HG03457 (cell line): Measurements from ENCODE around the gene CACNA1C.

Source experiments
- ATAC-seq: cut with Tn5 transposase; IDR thresholded peaks from one replicate; pipeline ENCODE4 v1.9.1; 2021; ENCODE audit warnings: moderate number of reproducible peaks; ENCODE audit not compliant: unreplicated experiment

CACNA1C gene

DNA sequence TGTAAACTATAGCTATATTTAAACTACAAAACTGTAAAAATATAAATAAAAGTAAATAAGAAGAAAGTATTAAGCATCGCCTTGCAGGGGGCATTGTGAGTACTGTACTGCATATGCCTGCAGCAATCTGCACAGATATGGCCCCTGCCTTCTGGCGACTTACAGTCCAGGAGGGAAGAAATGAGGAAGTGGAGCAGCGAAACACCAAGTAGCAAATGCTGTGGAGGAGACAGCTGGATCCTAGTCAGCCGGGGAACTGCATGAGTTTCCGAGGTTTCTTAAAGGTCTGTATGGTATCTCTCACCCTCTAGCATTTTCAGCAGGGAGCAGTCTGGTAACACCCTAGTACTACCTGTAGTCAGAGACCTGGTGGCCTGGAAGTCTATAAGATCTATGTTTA, 256.9 kb downstream of the CACNA1C start:
- no peak for ATAC-seq

DNA sequence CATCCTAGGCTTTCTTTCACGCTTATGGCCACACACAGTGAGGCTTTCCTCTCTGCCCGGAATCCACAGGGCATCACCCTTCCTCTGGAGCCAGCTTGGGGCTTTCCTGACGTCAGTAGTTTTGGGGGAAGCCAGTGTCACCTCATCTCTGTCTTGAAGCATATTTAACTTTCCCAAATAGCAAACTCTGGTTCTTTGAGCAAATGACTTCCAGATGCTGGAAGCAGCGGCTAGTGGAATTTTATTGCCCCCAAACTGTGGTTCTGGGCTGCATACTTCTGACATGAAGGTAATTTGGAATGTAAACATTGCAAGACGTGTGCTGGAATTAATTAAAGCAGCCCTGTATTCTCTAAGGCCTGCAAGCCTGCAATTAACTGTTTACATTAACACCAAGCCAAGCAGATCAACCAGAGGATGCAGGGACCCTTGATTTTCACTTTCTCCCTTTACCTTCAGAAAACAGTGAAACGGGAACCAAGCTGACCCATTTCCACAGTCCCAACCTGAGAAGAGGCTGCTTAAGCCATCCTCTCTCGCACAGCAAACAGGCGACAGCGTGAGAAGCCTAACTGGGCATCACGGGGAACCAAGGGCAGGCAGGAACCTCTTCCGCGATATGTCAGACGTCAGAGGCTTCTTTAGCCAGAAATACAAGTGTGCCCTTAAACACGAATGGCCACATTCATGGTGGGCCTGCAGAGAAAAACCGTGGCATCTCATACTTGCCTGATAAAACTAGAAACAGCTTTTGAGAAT, 258.4 kb downstream of the CACNA1C start:
- ATAC-seq, result no peak

DNA sequence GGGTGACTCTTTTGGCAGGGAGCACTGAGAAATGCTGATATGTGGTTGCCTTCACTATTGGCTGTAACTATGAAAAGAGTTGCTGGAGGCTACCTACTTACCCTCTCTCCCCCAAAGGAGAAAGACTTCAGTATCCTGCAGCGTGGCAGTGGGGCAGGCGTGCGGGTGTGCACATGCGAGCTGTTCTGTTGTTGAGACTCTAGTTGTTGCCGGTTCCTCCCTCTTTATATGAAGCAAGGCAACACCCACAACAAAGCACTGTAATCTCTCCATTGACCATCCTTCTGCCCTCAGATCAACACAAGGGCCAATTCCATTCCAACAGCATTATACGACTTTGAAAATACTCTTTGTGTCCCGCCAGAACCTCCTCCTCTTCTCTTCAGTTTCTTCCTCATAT, 259.4 kb downstream of the CACNA1C start:
- ATAC-seq, result no peak

GRCh38 chr12:2312770-2313169, 260.0 kb downstream of the CACNA1C start:
- ATAC-seq, result no peak

DNA sequence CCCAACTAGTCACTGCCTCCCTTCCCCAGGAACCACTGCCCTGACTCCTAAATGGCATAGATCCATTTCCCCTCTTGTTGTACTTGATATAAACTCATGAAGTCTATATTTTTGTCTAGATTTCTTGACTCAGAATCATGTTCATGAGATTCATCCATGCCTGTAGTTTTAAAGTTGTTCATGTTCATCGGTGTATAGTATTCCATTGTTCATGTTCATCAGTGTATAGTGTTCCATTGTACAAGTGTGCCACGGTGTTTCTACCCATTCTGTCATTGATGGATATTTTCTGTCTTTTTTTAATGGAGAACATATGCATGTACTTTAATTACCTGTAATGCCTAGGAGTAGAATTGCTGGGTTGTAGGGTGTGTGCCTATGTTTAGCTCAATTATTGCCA, 261.7 kb downstream of the CACNA1C start:
- ATAC-seq, result no peak

- ATAC-seq, result no peak
Observed at GRCh38 chr12:2317772-2318171, 265.0 kb downstream of the CACNA1C start.

- ATAC-seq, result no peak
Observed at GRCh38 chr12:2318286-2318685, 265.5 kb downstream of the CACNA1C start.

DNA sequence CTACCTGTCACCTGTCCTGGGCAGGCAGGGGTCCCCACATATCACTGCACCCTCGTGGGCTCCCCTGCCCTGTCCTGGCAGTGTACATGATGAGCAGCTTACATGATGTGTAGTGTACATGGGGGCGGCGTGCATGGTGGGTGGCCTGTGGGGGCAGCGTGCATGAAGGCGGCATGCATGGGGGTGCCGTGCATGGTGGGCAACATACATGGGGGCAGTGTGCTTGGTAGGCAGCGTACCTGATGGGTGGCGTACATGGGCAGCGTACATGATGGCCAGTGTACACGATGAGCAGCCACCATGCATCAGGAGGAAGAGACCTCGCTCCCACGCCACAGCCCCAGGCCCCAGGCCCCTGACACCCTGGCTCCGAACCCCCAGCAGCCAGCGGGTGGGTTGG, 266.3 kb downstream of the CACNA1C start:
- ATAC-seq, result no peak

DNA sequence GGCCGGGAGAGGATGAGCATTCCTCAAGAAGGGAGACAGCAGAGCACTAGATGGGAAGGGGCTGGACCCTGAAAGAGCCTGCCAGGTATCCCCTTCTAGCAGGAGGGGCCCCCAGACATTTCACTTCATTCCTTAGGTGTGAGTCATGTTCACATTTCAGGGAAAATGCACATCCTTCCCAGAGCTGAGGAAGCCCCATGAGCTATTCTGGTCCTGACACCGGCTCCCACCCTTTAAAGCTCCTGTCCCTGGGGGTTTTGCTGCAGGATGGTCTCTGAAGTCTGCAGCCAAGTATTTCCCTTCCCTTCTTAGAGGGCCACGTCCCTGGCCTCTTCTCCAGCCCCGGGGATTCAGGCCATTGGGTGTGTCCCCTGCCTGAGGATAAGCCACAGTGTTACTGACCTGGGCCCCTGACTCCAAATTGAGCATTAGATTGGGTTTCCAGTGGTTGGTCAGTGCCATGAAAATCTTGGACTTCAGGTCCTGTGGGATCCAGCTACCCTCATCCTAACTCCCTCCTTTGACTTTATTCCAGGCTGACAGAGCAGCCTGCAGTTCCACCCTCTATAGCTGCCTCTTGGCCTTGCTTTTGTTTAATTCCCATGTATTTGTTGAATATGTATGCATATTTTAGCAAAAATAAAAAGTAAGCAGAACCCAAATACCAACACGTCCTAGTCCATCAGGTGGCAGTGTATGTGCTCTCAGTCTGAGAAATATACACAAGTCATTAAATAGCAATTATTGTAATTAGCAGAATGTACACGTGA, 267.1 kb downstream of the CACNA1C start:
- no peak for ATAC-seq

GRCh38 chr12:2320841-2321240, 268.1 kb downstream of the CACNA1C start:
- ATAC-seq, result no peak

GRCh38 chr12:2322554-2323120, 269.9 kb downstream of the CACNA1C start:
- ATAC-seq, result no peak

DNA sequence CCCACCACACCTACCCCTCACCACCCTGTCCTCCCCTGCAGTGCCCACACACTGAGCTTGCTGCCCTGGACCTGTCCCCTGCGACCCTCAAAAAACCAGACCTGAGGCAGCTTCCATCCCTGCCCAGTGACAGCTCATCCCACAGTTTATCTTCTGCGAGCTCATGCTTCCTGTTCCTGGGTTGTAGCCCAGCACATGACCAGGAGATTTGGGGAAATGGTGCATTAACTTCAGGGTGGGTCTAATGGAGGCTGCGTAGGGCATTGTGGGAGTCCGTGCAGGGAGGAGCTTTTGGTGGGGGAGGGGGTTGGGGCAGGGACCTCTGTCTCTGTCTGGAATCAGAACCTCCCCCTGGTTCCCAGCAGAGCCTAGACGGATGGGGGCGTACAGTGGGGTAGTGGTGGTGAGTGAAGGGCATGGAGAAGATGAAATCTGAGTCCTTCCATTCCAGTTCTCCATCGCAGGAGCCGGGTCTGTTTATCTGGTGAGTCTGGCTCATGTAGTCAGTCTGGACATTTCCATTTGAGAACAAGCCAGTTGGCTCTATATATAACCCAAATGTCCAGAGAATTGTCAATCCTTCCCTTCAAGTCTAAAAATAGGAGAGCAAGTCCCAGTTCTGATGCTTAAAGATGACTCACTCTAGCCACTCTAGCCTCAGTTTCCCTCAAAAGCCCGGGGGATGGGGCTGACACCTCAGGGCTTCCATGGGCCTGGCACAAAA, 270.9 kb downstream of the CACNA1C start:
- ATAC-seq, result no peak

- no peak for ATAC-seq
Observed at GRCh38 chr12:2324387-2324786, 271.6 kb downstream of the CACNA1C start.

DNA sequence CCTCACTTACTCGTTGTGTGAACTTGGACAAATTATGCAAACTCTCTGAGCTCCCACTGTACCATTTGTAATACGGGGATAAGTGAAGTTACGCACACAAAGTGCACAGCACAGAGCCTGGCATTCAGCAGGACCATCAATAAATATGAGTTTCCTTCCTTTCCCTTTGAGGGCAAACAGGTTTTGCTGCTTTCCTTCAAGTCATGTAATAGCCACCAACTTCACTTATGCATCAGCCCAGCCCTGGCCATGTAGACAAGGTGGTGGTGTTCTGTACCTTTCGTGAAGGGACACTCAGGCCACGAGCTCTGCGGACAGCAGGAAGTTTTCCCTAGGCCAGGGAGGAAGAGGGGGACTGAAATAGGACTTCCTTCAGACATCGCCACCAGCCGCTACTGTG, 272.7 kb downstream of the CACNA1C start:
- no peak for ATAC-seq

- no peak for ATAC-seq
Observed at GRCh38 chr12:2326470-2326869, 273.7 kb downstream of the CACNA1C start.

- no peak for ATAC-seq
Observed at GRCh38 chr12:2328661-2329060, 275.9 kb downstream of the CACNA1C start.

GRCh38 chr12:2329661-2330210, 276.9 kb downstream of the CACNA1C start:
- no peak for ATAC-seq

DNA sequence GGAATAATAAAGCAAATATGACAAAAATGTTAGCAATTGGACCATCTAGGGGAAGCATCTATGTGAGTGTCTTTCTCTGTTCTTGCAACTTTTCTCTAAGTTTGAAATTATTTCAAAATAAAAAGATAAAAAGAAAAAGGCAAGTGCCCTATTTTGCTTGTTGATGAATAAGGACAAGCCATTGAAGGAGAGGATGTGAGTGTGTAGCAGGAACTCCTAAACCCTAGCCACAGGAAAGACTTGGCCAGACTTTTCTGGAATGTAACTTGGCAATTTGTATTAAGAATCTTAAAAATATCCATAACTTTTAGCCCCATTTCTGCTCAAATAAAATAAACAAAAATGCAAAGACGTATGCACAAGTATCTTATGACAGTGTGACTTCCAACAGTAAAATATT, 279.4 kb downstream of the CACNA1C start:
- no peak for ATAC-seq

DNA sequence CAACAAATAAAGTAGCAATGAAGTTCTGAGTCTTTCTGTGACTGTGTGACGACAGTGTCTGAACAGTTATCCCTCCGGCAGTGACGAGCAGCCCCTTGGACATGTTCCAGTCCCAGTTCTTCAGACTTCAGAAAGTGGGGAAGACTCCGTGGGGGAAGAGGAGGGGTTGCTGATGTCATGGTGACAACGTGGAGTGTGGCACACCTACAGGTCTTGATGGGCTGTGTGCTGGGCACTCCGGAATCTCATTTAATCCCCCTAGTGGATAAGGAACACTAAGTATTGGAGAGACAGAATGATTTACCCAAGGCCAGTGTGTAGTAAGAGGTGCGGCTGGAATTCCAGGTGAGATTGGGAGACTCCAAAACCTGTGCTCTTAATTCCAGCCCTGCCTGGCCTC, 280.2 kb downstream of the CACNA1C start:
- no peak for ATAC-seq

- no peak for ATAC-seq
Observed at GRCh38 chr12:2333491-2334195, 280.9 kb downstream of the CACNA1C start.

- no peak for ATAC-seq
Observed at GRCh38 chr12:2334271-2334670, 281.5 kb downstream of the CACNA1C start.
